Thoracic aorta (tissue), 2 donors: Measurements from ENCODE around the gene ANKRD29. TPM values are rescaled to one million over a fixed set of nuclear protein-coding genes. Genes with fewer than 3 reads are reported as not detected.

ENCODE experiments used
- ATAC-seq: fragments of 150-250 bp; one replicate; pipeline ENCODE4 v1.8.0; 2017; ENCODE audit warnings: low read depth; ENCODE audit not compliant: insufficient number of reproducible peaks, low FRiP score
- DNase-seq: peaks from one replicate; pipeline ENCODE4 v3.0.0-alpha.2; 2020; ENCODE audit warnings: low spot score
- H3K27ac ChIP-seq, 2 donors: fragments of 200-600 bp; sonication (generic); 1 replicate in 1 of 2; 2 replicates in 1 of 2; pipeline ENCODE4 v1.5.1; 2016; ENCODE audit warnings: mild to moderate bottlenecking in 2 of 2, moderate library complexity in 2 of 2
- H3K27me3 ChIP-seq: fragments of 200-600 bp; sonication (generic); replicated peaks from 2 replicates; pipeline ENCODE4 v1.6.0; 2016; ENCODE audit warnings: mild to moderate bottlenecking; ENCODE audit not compliant: insufficient read depth
- H3K36me3 ChIP-seq: fragments of 200-600 bp; sonication (generic); one replicate; pipeline ENCODE4 v1.5.1; 2016
- H3K4me1 ChIP-seq, 2 donors: fragments of 200-600 bp; sonication (generic); 1 replicate in 1 of 2; 2 replicates in 1 of 2; pipeline versions ENCODE4 v1.5.1 to v1.6.0; 2016; ENCODE audit warnings: low read depth in 2 of 2, mild to moderate bottlenecking in 1 of 2; ENCODE audit not compliant: control insufficient read depth in 1 of 2
- H3K4me3 ChIP-seq: fragments of 200-600 bp; sonication (generic); 2 replicates; pipeline ENCODE4 v1.5.1; 2016; ENCODE audit warnings: mild to moderate bottlenecking
- H3K9me3 ChIP-seq: fragments of 200-600 bp; sonication (generic); 2 replicates; pipeline ENCODE4 v1.5.1; 2016
- total RNA-seq, 2 donors: library from RNA; depleted of rRNA; stranded (reverse); fragments of >200 nt; gene quantifications; one replicate each; pipeline versions ENCODE4 v1.1.0 to v1.2.3, GENCODE V29; 2016
- TF ChIP-seq, protein P1 (sequence below): fragments of 200-600 bp; sonication (generic); IDR thresholded peaks from one replicate; pipeline ENCODE4 v1.5.1; 2019; ENCODE audit warnings: antibody characterized with exemption

ANKRD29 gene, protein sequence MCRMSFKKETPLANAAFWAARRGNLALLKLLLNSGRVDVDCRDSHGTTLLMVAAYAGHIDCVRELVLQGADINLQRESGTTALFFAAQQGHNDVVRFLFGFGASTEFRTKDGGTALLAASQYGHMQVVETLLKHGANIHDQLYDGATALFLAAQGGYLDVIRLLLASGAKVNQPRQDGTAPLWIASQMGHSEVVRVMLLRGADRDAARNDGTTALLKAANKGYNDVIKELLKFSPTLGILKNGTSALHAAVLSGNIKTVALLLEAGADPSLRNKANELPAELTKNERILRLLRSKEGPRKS
- 10 to 100 TPM in 1 of 2 donors, 1 to 10 TPM in 1; 5.6 to 15.7 TPM for total RNA-seq

DNA sequence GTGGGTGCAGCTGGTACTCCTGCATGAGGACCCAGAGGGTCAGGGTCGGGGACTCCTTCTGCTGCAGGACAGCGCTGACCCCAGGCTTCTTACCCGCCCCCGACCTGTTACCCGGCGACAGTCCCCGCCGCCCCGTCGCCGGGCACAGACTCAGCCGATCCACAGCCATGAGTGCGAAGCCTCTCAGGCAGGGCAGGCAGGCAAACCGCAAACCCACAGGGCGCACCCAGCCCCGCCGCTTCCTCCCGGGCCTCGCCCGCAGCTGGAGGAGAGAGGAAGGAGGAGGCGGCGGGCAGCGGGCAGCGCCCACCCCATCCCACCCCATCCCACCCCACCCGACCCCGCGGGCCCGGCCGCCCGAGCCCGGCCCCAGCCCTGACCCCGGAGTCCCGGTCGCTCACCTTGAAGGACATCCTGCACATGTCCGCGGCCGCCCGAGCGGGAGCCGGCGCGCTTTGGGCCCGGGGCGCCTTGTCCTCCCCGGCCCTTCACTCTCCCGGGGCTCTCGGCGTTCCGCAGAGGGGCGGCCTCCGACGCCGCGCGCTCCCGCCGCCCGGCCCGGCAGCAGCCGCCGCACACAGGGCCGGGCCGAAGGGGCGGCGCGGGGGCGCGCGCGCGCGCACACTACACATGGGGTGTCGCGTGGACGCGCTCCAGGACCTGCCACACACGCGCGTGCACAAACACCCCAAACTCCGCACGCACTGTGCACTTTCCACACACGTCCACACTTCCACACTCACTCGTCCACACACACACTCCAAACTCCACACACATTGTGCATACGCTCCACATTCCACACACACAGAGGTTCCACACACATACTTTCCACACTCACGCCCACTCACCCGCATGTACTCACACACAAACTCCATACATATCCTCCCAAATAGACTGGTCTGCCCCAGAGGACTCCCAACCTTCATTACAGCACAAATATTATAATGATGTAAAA is at the start of gene ANKRD29:
Gene ANKRD29 (minus strand): TSS at position 603 of the 955 bp plus-strand sequence. CDS start 181 bp downstream, at position 422.
- peaks cover 12% of the 10 kb centered on the region for H3K27me3 ChIP-seq
- DNase-seq (no peak), ATAC-seq (no peak)
- TF ChIP-seq, protein P1, sequence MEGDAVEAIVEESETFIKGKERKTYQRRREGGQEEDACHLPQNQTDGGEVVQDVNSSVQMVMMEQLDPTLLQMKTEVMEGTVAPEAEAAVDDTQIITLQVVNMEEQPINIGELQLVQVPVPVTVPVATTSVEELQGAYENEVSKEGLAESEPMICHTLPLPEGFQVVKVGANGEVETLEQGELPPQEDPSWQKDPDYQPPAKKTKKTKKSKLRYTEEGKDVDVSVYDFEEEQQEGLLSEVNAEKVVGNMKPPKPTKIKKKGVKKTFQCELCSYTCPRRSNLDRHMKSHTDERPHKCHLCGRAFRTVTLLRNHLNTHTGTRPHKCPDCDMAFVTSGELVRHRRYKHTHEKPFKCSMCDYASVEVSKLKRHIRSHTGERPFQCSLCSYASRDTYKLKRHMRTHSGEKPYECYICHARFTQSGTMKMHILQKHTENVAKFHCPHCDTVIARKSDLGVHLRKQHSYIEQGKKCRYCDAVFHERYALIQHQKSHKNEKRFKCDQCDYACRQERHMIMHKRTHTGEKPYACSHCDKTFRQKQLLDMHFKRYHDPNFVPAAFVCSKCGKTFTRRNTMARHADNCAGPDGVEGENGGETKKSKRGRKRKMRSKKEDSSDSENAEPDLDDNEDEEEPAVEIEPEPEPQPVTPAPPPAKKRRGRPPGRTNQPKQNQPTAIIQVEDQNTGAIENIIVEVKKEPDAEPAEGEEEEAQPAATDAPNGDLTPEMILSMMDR, result no peak
- H3K27ac ChIP-seq, result no peak within 1 kb of the TSS
- peak within 1 kb of the TSS; percentile 70 for H3K4me3 ChIP-seq
- peaks cover 0 to 16% of the 10 kb centered on the region in 2 donors for H3K4me1 ChIP-seq
- H3K9me3 ChIP-seq, result no peaks in the 10 kb centered on the region
- no peaks in the 10 kb centered on the region for H3K36me3 ChIP-seq

DNA sequence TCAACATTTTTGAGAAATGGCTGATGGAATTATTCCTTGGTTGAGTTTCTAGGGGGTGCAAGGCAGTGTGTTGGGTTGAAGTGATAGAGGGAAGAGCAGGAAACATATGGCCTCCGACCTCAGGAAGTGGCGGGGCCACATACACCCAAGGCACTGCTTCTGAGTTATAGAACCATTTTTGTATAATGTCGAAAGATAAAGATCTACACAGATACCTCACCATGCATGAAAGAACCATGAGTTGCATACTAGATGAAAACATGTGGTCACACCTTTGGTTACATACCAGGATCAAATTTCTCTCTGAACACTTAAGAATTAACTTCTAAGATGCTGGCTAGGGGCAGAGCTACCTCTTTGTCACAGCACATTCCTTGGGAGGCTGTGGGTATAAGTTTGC is 49.7 kb upstream of the ANKRD29 start:
- Histone ChIP-seq H3K4me1 (no peaks in the 10 kb centered on the region), H3K27me3 (no peaks in the 10 kb centered on the region), H3K36me3 (no peaks in the 10 kb centered on the region), H3K4me3 (no peak overlapping the region), H3K9me3 (no peaks in the 10 kb centered on the region), H3K27ac (no peak overlapping the region)
- DNase-seq, result no peak
- ATAC-seq, result no peak
- TF ChIP-seq, protein P1, result no peak

DNA sequence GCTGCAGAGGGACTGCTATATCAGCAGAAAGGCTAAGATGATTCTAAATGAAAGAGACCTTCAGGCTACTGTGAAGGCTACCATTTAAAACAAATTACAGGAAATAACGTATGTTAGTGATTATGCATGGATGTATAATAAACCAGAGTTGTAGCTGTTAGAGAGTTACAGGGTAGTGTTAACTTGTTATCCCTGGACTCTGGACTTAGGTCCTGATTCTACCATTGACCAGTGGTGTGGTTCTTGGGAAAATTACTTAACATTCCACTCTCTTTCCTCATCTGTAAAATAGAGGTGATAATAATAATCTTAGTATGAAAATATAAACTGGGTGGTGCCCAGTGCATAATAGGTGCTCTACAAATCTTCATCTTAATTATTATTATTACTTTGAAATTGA is 48.7 kb upstream of the ANKRD29 start:
- DNase-seq (no peak), ATAC-seq (no peak)
- no peak overlapping the region for H3K4me3 ChIP-seq
- TF ChIP-seq, protein P1, result no peak
- H3K4me1 ChIP-seq, result no peaks in the 10 kb centered on the region
- peaks cover 4% of the 10 kb centered on the region for H3K9me3 ChIP-seq
- H3K27ac ChIP-seq, result no peak overlapping the region
- H3K36me3 ChIP-seq, result no peaks in the 10 kb centered on the region
- no peaks in the 10 kb centered on the region for H3K27me3 ChIP-seq

DNA sequence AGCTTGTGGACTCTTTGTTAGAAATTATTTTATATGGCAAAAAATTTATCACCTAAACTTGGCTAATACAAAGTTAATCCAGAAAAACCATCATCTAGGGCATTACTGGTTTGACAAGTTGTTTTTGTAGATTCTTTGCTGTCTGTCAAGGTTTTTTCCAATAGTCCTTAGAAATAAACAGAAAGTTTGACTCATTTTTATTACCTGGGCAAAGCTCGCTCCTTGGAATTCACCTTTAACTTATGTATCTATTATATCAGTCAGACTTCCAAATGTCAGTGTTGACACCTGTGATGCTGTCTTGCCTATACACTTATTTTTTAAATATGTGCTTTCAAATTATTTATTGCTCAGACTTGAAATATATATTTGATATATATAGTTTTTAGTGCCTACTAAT is 48.2 kb upstream of the ANKRD29 start:
- TF ChIP-seq, protein P1, result no peak
- Histone ChIP-seq H3K9me3 (peaks cover 4% of the 10 kb centered on the region), H3K27ac (no peak overlapping the region), H3K36me3 (no peaks in the 10 kb centered on the region), H3K4me1 (no peaks in the 10 kb centered on the region), H3K4me3 (no peak overlapping the region), H3K27me3 (no peaks in the 10 kb centered on the region)
- ATAC-seq, result no peak
- DNase-seq, result no peak

DNA sequence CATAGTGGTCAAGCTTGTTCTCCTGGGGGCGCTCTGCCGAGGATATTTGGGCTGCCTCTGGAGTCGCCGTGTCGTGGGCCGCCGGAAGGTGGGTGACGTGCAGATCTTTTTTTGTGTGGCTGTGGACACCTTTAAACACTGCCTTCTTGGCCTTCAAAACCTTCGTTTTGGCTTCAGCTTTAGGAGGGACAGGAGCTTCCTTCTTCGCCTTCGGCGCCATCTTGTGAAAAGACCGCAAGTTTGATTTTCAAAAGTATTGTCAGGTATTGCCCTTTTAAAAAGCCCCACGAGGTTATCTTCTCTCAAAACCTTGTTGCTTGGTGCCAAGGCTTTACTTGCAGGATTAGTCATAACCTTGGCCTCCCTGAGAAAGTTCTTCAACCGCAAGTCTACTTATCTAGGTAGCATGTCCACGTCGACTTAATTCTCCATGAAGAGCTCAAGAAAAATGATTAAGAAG is 47.4 kb upstream of the ANKRD29 start:
- Histone ChIP-seq H3K27me3 (no peaks in the 10 kb centered on the region), H3K27ac (no peak overlapping the region), H3K36me3 (no peaks in the 10 kb centered on the region), H3K9me3 (peaks cover 4% of the 10 kb centered on the region), H3K4me1 (no peaks in the 10 kb centered on the region), H3K4me3 (no peak overlapping the region)
- no peak for ATAC-seq
- TF ChIP-seq, protein P1, result no peak
- no peak for DNase-seq
